Measurements from ENCODE around the gene ZNF316. TPM values are rescaled to one million over a fixed set of nuclear protein-coding genes. Genes with fewer than 3 reads are reported as not detected.

ZNF316 gene
- total and polyA plus RNA-seq, 2 experiments from 2014 or later, result 1.1 to 14.3 TPM

DNA sequence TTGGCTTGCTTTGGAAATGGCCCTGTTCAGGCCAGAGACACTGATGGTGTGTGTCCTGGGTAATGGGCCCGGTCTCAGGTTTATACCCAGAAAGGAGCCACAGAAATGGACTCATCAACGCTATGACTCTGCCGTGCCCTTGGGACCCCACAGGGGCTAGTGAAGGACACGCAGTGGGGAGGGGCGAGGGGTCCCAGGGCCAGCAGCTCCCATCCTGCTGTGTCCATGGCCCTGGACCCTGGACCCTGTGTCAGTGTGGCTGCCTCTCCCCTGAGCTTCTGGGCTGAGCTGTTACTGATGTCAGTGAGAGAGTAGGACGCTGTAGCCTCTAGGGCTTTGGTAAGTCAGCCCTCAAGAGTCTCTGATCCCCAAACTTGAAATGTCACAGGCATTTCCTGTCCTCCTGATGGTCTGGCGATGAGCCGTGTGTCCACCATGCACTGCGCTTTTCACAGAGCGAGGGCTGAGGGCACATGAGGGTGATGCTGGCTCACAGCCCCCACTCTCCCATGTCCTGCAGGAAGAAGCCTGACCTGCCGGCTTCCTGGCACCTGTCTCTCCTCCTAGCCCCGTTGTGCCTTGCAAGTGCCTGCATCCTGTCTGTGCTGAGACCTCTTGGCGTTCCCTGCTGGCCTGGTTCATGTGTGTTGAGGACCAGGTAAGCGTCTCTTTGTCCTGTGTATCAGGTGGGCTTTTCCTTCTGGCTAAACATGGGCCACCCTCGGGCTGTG lies 4.4 kb downstream of the ZNF316 start:
- in situ Hi-C loops (cut with MboI), result loop anchor here (5.0 kb wide), 1 partner anchor 49 kb away; the partner anchor contains the start of gene INTS15
- TF ChIP-seq EZH2phosphoT487 (IDR thresholded peaks at IDR 0.05; ENCODE audit: insufficient read depth, low read depth) (no peak), EZH2 (IDR thresholded peaks at IDR 0.05; ENCODE audit: insufficient read depth, poor library complexity, severe bottlenecking) (no peak)
- DNase-seq, result no peak
- no peak overlapping the region for H3K4me2 ChIP-seq (ENCODE audit: unreplicated experiment)
- no peaks in the 10 kb centered on the region for H3K9me3 ChIP-seq (ENCODE audit: low read depth)
- H3K9me2 ChIP-seq (ENCODE audit: insufficient read depth), result no peaks in the 10 kb centered on the region
- H3K4me1 ChIP-seq (ENCODE audit: insufficient read depth), result 0 out of 2 replicates have a peak, but pooled peaks cover 3% of the 10 kb centered on the region
- no peak overlapping the region for H3K4me3 ChIP-seq
- H3F3A ChIP-seq (ENCODE audit: insufficient read depth), result no peaks in the 10 kb centered on the region
- WGBS, 2 experiments (ENCODE audit: low coverage in 1 of 2, low lambda C conversion rate in 2 of 2, missing lambda C conversion rate in 2 of 2), result 96% methylated on average over 15 of the region's 15 CpGs
- no peaks in the 10 kb centered on the region; the same call in 1 of the 2 replicates for H3K36me3 ChIP-seq (ENCODE audit: low read depth)
- H4K20me1 ChIP-seq (ENCODE audit: insufficient read depth), result no peaks in the 10 kb centered on the region
- peaks cover 37% of the 10 kb centered on the region for H3K79me2 ChIP-seq (ENCODE audit: insufficient read depth)
- no peak overlapping the region for H3K27ac ChIP-seq
- no peaks in the 10 kb centered on the region for H3K27me3 ChIP-seq (replicated peaks; ENCODE audit: insufficient read depth)
- no peak overlapping the region for H2AFZ ChIP-seq
- H3K9ac ChIP-seq, result no peak overlapping the region

DNA sequence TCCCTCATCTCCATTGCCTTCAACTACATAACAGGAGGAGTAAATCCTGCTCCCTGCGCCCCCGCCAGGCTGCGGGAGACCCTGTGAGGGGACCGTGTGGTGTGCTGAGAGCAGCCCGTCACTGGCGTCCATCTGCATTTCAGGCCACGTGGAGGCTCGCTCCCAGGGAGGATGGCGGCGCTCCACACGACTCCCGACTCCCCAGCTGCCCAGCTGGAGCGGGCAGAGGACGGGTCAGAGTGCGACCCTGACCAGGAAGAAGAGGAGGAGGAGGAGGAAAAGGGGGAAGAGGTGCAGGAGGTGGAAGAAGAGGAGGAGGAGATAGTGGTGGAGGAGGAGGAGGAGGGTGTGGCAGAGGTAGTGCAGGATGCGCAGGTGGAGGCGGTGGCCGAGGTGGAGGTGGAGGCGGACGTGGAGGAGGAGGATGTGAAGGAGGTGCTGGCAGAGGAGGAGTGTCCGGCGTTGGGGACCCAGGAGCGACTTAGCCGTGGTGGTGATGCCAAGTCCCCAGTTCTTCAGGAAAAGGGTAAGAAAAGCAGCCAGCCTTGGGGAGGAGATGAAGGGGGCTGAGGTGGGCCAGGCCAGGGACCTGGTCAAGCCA lies 5.2 kb downstream of the ZNF316 start:
- TF ChIP-seq EZH2 (IDR thresholded peaks at IDR 0.05; ENCODE audit: insufficient read depth, poor library complexity, severe bottlenecking), result no peak
- no peak for TF ChIP-seq EZH2phosphoT487 (IDR thresholded peaks at IDR 0.05; ENCODE audit: insufficient read depth, low read depth)
- no peaks in the 10 kb centered on the region for H3K9me2 ChIP-seq (ENCODE audit: insufficient read depth)
- no peak overlapping the region for H2AFZ ChIP-seq
- in situ Hi-C loops (cut with MboI), result loop anchor here (5.0 kb wide), 1 partner anchor 50 kb away; the partner anchor contains the start of gene INTS15
- no peaks in the 10 kb centered on the region for H3K9me3 ChIP-seq (ENCODE audit: low read depth)
- no peaks in the 10 kb centered on the region for H4K20me1 ChIP-seq (ENCODE audit: insufficient read depth)
- WGBS, 2 experiments (ENCODE audit: low coverage in 1 of 2, low lambda C conversion rate in 2 of 2, missing lambda C conversion rate in 2 of 2), result 95 to 99% methylated on average over 24 of the region's 24 CpGs
- no peak overlapping the region for H3K4me3 ChIP-seq
- H3K9ac ChIP-seq, result no peak overlapping the region
- 0 out of 2 replicates have a peak, but pooled peaks cover 3% of the 10 kb centered on the region for H3K4me1 ChIP-seq (ENCODE audit: insufficient read depth)
- no peak for DNase-seq
- H3K79me2 ChIP-seq (ENCODE audit: insufficient read depth), result peaks cover 37% of the 10 kb centered on the region
- no peaks in the 10 kb centered on the region for H3F3A ChIP-seq (ENCODE audit: insufficient read depth)
- no peaks in the 10 kb centered on the region for H3K27me3 ChIP-seq (replicated peaks; ENCODE audit: insufficient read depth)
- H3K27ac ChIP-seq, result no peak overlapping the region
- no peaks in the 10 kb centered on the region; the same call in 1 of the 2 replicates for H3K36me3 ChIP-seq (ENCODE audit: low read depth)
- no peak overlapping the region for H3K4me2 ChIP-seq (ENCODE audit: unreplicated experiment)

DNA sequence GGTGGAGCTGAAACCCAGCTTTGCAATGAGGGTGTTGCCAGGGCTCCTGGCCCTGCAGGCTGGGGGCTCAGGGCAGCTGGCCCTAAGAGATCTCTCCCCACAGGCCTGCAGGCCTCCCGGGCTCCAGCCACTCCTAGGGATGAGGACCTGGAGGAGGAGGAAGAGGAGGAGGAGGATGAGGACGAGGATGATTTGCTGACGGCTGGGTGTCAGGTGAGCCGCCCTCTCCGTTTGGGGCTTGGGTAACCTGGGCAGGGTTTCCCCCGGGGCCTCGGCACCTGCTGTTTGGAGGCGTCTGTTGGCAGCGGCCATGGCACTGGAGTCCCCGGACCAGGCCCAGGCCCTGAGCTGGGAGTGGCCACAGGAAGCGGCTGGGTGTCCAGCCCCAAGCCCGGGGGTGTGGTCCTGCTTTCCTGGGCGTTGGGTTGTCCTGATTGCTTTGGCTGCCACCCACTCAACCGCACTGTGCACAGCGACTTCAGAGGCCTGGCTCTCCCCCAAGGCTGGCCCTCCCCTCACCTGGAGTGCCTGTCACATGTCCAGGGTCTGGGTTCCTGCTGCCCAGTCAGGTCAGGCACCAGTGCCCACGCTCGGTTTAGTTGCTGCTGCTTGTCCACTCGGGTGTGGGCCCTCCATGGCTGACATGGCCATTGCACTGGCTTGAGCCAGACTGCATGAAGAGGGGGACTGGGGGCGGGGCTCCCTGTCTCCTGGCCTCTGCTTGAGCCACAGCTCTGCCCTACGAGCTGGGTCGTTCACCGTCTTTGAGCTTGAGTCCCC lies 5.9 kb downstream of the ZNF316 start:
- no peak overlapping the region for H2AFZ ChIP-seq
- no peak overlapping the region for H3K4me2 ChIP-seq (ENCODE audit: unreplicated experiment)
- H3K9me2 ChIP-seq (ENCODE audit: insufficient read depth), result no peaks in the 10 kb centered on the region
- DNase-seq, result no peak
- TF ChIP-seq EZH2 (IDR thresholded peaks at IDR 0.05; ENCODE audit: insufficient read depth, poor library complexity, severe bottlenecking) (no peak), EZH2phosphoT487 (IDR thresholded peaks at IDR 0.05; ENCODE audit: insufficient read depth, low read depth) (no peak)
- no peaks in the 10 kb centered on the region for H3K9me3 ChIP-seq (ENCODE audit: low read depth)
- H3K4me1 ChIP-seq (ENCODE audit: insufficient read depth), result 0 out of 2 replicates have a peak, but pooled peaks cover 3% of the 10 kb centered on the region
- no peaks in the 10 kb centered on the region for H3K27me3 ChIP-seq (replicated peaks; ENCODE audit: insufficient read depth)
- peaks cover 31% of the 10 kb centered on the region for H3K79me2 ChIP-seq (ENCODE audit: insufficient read depth)
- no peak overlapping the region for H3K9ac ChIP-seq
- H3K36me3 ChIP-seq (ENCODE audit: low read depth), result no peaks in the 10 kb centered on the region; the same call in 1 of the 2 replicates
- WGBS, 2 experiments (ENCODE audit: low coverage in 1 of 2, low lambda C conversion rate in 2 of 2, missing lambda C conversion rate in 2 of 2), result 81% methylated on average over 18 to 22 of the region's 22 CpGs
- no peak overlapping the region for H3K4me3 ChIP-seq
- H4K20me1 ChIP-seq (ENCODE audit: insufficient read depth), result no peaks in the 10 kb centered on the region
- in situ Hi-C loops (cut with MboI), result loop anchor here (5.0 kb wide), 1 partner anchor 51 kb away; the partner anchor contains the start of gene INTS15
- H3F3A ChIP-seq (ENCODE audit: insufficient read depth), result no peaks in the 10 kb centered on the region
- no peak overlapping the region for H3K27ac ChIP-seq
